Measurements from ENCODE around the gene EHD2.
"Not testable (repeated sequence)": the region's sequence is repeated elsewhere in the genome, so short reads cannot be mapped to it uniquely, and the experiment has no call there.

Gene EHD2

DNA sequence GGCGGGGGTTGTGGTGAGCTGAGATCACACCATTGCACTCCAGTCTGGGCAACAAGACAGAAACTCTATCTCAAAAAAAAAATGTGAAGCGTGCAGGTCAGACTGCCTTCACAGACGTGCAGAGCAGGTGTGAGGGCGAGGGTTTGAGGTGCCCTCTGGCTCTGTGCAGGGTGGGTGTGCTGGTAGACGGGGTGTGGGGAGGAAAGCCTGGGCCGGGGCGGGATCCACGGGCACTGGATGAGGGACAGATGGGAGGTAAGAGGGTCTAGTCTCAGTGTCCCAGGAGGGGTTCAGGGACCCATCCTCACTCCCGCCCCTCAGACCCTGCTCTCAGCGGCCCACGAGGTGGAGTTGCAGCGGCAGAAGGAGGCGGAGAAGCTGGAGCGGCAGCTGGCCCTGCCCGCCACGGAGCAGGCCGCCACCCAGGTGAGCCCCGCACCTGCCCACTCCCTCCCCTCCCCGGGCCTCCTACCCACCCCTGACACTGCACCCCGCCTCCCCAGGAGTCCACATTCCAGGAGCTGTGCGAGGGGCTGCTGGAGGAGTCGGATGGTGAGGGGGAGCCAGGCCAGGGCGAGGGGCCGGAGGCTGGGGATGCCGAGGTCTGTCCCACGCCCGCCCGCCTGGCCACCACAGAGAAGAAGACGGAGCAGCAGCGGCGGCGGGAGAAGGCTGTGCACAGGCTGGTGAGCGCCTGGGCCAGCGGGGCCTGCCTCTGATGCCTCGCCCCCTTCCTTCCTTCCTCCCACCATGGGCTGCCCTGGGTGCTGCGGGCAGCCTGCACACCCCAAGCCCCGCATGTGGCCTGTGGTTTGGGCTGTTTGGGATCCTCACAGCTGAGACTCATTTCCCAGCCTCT lies 41.2 kb downstream of the EHD2 start:
- DNase-seq = no peak

- DNase-seq = no peak
Observed at GRCh38 chr19:47755065-47755761, 42.0 kb downstream of the EHD2 start.

DNA sequence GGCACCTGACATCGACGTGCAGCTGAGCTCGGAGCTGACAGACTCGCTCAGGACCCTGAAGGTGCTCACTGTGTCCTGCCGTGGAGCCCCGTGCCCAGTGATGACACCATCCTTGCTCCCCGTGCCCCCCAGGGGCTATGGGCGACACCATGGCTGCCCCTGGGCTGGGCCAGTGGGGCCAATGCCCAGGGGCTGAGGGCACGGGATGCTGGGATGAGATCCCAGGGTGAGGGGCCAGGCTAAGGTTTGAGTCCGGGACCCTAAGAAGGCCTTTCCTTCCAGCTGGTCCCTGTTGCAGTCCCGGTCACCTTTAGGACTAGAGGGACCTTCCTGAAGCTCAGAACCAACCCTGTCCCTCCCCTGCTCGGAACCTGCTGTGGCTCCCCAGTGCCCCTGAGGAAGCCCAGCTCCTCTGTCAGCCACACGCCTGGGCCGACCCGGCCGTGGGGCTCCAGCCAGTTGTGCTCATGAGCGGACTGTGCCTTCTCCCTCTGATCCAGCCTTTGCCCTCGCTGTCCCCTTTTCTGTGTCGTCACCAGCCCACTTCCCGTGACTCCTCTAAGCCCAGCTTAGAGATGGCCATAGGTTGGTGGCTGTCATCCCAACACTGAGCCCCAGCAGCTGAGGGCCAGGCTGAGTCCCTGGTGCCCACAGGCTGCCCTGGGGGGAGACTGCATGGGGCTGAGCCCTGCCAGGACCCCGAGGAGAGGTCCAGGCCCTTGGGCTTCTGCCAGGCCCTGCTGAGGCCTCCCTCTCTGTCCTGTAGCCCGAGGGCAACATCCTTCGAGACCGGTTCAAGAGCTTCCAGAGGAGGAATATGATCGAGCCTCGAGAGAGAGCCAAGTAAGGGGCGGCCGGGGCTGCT lies 42.8 kb downstream of the EHD2 start:
- no peak for DNase-seq

DNA sequence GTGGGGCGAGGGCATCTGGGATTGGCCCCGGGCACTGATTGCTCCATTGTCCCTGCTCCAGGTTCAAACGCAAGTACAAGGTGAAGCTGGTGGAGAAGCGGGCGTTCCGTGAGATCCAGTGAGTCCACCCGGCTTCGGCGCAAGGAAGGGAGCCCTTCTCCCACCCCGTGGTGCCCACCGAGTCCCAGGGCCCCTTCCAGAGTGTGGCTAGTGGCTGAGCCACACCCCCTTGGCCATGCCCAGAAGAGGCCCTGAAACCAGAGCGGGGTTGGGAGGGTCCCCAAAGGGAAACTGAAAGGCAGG lies 43.4 kb downstream of the EHD2 start:
- no peak for DNase-seq

GRCh38 chr19:47756953-47757608 lies 43.9 kb downstream of the EHD2 start:
- no peak for DNase-seq

DNA sequence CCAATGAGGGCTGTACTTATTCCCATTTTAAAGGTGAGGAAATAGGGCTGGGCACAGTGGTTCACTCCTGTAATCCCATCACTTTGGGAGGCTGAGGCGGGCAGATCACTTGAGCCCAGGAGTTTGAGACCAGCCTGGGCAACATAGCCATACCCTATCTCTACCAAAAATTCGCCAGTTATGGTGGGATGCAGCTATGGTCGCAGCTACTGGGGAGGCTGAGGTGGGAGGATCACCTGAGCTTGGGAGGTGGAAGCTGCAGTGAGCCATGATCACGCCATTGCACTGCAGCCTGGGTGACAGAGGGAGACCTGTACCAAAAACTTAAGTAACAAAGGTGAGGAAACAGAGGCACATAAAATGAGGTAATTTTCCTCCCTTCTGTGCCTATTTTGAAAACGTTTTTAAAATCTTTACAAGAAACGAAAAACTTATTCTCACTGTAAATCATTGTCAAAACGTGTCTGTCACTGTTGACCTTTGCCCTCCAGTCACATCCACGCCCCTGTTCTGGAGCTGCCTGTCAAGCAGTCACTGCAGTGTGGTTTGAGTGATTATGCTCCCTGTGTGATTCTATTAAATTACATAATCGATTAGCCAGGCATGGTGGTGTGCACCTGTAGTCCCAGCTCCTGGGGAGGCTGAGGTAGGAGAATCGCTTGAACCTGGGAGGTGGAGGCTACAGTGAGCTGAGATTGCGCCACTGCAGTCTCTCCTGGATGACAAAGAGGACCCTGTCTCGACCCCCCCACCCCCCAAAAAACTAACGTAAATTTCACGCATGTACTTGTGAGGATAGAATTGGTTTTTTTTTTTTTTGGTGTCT lies 44.6 kb downstream of the EHD2 start:
- no peak for DNase-seq

DNA sequence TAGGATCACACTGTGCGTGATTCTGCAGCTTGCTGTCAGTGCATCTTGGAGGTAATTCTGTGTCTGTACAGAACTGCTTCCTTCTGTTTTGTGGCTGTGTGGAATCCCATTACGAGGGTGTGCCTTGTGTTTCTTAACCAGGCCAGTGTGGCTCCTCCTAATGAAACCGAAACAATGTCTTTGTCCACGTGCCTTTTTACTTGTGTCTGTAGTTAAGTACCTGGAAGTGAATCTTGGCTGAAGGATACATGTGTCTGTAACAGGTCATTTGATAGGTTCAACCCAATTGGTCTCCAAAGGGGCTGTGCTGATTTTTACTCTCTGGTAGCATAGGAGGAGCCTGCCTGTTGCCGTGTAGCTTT lies 45.2 kb downstream of the EHD2 start:
- no peak for DNase-seq

DNA sequence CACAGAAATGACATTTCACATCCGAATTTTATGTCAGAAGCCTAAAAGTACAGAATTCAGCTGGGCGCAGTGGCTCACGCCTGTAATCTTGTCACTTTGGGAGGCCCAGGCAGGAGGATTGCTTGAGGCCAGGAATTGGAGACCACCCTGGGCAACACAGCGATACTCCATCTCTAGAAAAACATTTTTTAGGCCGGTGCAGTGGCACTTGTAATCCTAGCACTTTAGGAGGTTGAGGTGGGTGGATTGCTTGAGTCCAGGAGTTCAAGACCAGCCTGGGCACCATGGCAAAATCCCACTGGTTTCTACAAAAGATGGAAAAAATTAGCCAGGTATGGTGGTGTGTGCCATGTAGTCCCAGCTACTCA lies 47.4 kb downstream of the EHD2 start:
- no peak for DNase-seq

GRCh38 chr19:47761566-47761965 lies 48.3 kb downstream of the EHD2 start:
- no peak for DNase-seq

DNA sequence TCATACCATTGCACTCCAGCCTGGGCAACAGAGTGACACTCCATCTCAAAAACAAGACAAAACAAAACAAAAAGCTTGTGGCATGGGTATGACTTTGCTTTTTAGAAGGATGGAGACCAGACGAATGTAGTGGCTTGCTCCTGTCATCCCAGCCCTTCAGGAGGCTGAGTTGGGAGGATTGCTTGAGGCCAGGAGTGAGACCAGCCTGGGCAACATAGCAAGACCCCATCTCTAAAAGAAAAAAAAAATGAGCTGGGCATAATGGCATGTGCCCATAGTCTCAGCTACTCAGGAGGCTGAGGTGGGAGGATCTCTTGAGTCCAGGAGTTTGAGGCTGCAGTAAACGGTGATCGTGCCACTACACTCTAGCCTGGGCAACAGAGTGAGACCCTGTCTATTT lies 48.9 kb downstream of the EHD2 start:
- DNase-seq = no peak

DNA sequence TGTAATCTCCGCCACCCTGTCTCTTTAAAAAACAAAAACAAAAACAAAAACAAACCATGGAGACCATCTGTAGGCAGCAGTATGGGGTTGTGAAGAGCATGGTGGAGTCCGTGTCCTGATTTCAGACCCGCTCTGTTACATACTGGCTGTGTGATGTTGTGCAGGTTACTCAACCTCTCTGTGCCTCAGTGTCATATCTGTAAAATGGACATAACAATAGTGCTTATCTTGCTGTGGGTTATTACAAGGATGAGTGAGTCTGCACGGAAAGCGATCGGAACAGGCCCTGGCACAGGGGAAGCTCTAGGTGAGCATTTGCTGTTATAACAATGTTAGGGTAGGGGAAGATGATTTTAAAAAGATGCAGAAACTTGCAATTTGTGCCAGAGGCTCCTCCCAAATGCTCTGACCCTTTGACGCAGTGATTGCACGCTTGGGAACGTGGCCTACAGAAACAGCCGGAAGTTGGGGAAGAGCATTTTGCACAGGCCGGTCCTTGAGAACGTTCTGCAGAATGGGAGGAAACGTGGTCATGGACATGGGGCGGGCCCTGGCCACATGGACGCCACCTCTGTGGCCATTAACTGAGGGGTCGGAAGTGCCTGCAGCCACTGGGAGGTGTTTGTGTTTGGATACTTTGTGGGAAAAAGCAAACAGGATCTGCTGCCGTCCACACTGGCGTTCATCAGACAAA lies 49.5 kb downstream of the EHD2 start:
- no peak for DNase-seq

DNA sequence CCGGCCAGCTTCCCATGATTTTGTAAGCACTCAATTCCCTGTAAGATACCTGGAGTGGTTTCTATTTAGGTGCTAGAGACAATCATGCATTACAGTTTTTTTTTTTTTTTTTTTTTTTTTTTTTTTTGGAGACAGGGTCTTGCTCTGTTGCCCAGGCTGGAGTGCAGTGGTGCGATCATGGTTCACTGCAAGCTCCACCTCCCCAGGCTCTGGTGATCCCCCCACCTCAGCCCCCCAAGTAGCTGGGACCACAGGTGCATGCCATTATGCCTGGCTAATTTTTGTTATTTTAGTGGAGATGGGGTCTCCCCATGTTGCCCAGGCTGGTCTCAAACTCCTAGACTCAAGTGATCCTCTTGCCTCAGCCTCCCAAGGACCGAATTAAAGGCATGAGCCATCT lies 51.5 kb downstream of the EHD2 start:
- DNase-seq = not testable (repeated sequence)

DNA sequence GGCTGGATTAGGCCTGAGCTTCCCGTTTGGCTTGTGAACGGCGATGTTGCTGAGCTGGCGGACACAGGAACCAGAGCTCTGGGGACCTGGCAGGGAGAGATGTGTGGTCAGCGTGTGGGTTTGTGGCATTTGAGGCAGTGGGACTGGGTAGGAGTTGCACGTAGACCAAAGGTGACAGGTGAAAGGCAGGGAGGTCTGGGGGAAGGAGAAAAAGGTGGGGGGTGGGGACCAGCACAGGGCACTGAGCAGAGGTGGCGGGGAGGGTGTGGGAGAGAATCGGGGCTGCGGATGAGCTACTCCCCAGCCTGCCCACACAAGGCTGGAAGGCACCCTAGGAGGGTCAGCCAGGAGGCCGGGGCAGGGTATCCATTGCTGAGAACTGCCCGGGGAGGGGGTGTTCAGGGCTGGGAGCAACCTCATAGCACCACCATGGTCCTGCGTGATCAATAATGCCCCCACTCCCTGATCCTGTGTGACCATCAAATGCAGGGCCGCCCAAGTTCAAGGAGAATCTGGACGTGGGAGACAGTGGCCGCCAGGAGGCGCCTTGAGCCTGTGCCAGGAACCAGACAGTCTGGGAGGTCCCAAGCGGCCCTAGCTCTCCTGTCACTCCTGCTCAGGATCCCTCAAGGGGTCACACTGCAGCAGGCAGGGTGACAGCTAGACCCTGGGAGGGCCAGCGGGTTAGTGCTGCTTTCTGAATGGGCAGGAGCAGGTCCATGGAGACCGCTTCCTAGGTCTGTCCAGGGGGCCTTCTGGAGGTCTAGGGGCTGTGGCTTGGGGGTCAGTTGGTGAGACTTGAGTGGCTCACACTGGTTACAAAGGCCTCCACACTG lies 52.5 kb downstream of the EHD2 start:
- peak; percentile 39 for DNase-seq

DNA sequence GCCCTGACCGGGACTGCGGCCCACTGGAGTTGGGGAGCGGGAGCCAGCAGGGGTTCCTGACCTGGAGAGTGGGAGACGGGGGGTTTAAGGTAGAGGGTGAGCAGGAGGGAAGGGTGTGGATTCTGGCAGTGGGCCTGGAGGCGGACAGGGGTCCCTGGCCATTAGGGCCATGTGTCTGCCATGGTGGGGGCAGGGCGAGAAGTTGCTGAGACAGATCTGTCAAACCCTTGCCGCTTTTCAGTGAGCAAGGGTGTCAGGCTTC lies 53.1 kb downstream of the EHD2 start:
- no peak for DNase-seq

DNA sequence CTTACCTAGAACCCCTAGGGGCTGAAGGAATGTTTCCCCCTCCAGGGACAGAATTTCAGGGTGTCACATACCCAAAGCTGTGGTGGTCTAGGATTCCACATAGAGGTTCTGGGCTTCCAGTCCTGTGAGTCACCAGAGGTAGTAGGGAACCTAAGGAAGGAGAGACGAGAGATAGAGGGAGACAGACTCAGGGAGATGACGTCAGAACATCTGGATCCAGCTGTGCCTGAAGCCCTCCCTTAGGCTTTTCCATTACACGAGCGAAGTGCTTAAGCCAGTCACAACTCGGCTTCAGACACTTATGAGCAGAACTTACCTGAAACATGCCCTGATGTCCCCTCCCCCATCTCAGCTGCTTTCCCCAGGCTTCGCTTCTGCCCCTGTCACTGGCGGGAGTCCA lies 53.4 kb downstream of the EHD2 start:
- no peak for DNase-seq

- no peak for DNase-seq
Observed at GRCh38 chr19:47767349-47767748, 54.1 kb downstream of the EHD2 start.

- no peak for DNase-seq
Observed at GRCh38 chr19:47768604-47769003, 55.4 kb downstream of the EHD2 start.

- no peak for DNase-seq
Observed at GRCh38 chr19:47769534-47769933, 56.3 kb downstream of the EHD2 start.

- DNase-seq = not testable (repeated sequence)
Observed at GRCh38 chr19:47771291-47771690, 58.1 kb downstream of the EHD2 start.

DNA sequence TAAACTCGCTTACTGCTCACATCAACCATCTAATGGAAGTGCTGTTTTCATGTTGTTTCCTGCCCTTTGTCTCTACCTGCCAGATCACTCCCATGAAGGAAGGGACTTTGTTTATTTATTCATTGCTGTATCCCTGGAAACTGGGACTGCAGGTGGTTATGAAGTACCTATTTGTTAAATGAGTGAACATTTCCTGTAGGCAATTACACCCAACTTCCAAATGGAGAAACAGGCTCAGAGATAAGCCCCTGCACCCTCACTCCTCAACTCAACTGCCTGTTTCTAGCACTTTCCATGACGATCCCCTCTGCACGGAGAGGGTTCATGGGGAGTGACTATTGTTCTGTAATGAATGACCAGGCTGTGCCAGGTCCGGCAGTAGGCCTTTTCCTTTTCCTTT lies 63.3 kb downstream of the EHD2 start:
- no peak for DNase-seq
